SK-N-SH treated with all-trans-retinoic acid at 6 μM for 48 hours (cell line): ENCODE data around the gene NDUFA13.

Experiments used
- ATAC-seq: fragments of 200-7000 bp; cut with Tn5 transposase; 3 replicates; pipeline ENCODE4 v1.9.1; 2020; ENCODE audit warnings: mild to moderate bottlenecking, moderate library complexity
- CSDC2 ChIP-seq: fragments of 250-450 bp; sonication (Bioruptor Pico); IDR thresholded peaks from 2 replicates; pipeline ENCODE4 v1.5.0; 2020; ENCODE audit warnings: mild to moderate bottlenecking, moderate library complexity
- ESRRG ChIP-seq: fragments of 250-450 bp; sonication (Bioruptor Pico); IDR thresholded peaks from 2 replicates; pipeline ENCODE4 v1.6.1; 2021; ENCODE audit warnings: mild to moderate bottlenecking
- GLIS3 ChIP-seq: fragments of 250-450 bp; sonication (Bioruptor Pico); IDR thresholded peaks from 2 replicates; pipeline ENCODE4 v1.5.0; 2020; ENCODE audit warnings: mild to moderate bottlenecking, moderate library complexity
- ISL1 ChIP-seq: fragments of 250-450 bp; sonication (Bioruptor Pico); IDR thresholded peaks from 2 replicates; pipeline ENCODE4 v2.1.2; 2022; ENCODE audit warnings: mild to moderate bottlenecking, moderate library complexity
- OSR1 ChIP-seq: fragments of 250-450 bp; sonication (Bioruptor Pico); IDR thresholded peaks from 2 replicates; pipeline ENCODE4 v1.8.0; 2022; ENCODE audit warnings: moderate library complexity, mild to moderate bottlenecking, inconsistent platforms
- PATZ1 ChIP-seq: fragments of 250-450 bp; sonication (Bioruptor Pico); IDR thresholded peaks from 2 replicates; pipeline ENCODE4 v1.8.0; 2020; ENCODE audit warnings: mild to moderate bottlenecking, moderate library complexity, borderline replicate concordance
- PPARA ChIP-seq: fragments of 250-450 bp; sonication (Bioruptor Pico); IDR thresholded peaks from 2 replicates; pipeline ENCODE4 v1.5.0; 2020; ENCODE audit warnings: mild to moderate bottlenecking, borderline replicate concordance
- RARB ChIP-seq: fragments of 250-450 bp; sonication (Bioruptor Pico); IDR thresholded peaks from 2 replicates; pipeline ENCODE4 v1.8.0; 2021; ENCODE audit warnings: mild to moderate bottlenecking, moderate library complexity
- TCF4 ChIP-seq: fragments of 250-450 bp; sonication (Bioruptor Pico); IDR thresholded peaks from 2 replicates; pipeline ENCODE4 v1.8.0; 2021; ENCODE audit warnings: mild to moderate bottlenecking, moderate library complexity, borderline replicate concordance
- TOX ChIP-seq: fragments of 250-450 bp; sonication (Bioruptor Pico); IDR thresholded peaks from 2 replicates; pipeline ENCODE4 v1.8.0; 2021; ENCODE audit warnings: mild to moderate bottlenecking, moderate library complexity, borderline replicate concordance
- ZC3H10 ChIP-seq: fragments of 250-450 bp; sonication (Bioruptor Pico); IDR thresholded peaks from 2 replicates; pipeline ENCODE4 v1.5.1; 2021; ENCODE audit warnings: mild to moderate bottlenecking, moderate library complexity
- ZFP3 ChIP-seq: fragments of 250-450 bp; sonication (Bioruptor Pico); IDR thresholded peaks from 2 replicates; pipeline ENCODE4 v1.5.0; 2020; ENCODE audit warnings: mild to moderate bottlenecking, moderate library complexity
- ZNF565 ChIP-seq: fragments of 450-650 bp; formaldehyde crosslinking; conservative IDR thresholded peaks from 2 replicates; pipeline ENCODE4 v1.5.0; 2020; ENCODE audit warnings: low read depth, mild to moderate bottlenecking, moderate library complexity
- ZNF70 ChIP-seq: fragments of 450-650 bp; formaldehyde crosslinking; IDR thresholded peaks from 2 replicates; pipeline ENCODE4 v1.5.0; 2020; ENCODE audit warnings: mild to moderate bottlenecking, moderate library complexity
- ZNF8 ChIP-seq: fragments of 450-650 bp; formaldehyde crosslinking; IDR thresholded peaks from 2 replicates; pipeline ENCODE4 v1.5.0; 2020; ENCODE audit warnings: mild to moderate bottlenecking, moderate library complexity
- TF ChIP-seq, protein P1 (sequence below): fragments of 250-450 bp; sonication (Bioruptor Pico); IDR thresholded peaks from 2 replicates; pipeline ENCODE4 v1.5.0; 2020; ENCODE audit warnings: mild to moderate bottlenecking, moderate library complexity
- TF ChIP-seq, protein P2 (sequence below): fragments of 250-450 bp; sonication (Bioruptor Pico); IDR thresholded peaks from 2 replicates; pipeline ENCODE4 v1.5.1; 2020; ENCODE audit warnings: low read depth, mild to moderate bottlenecking, moderate library complexity
- TF ChIP-seq, protein P3 (sequence below): fragments of 250-450 bp; sonication (Bioruptor Pico); IDR thresholded peaks from 2 replicates; pipeline ENCODE4 v1.5.1; 2021; ENCODE audit warnings: mild to moderate bottlenecking, moderate library complexity

Gene NDUFA13

GRCh38 chr19:19545707-19546106 is 29.7 kb downstream of the NDUFA13 start (continued):
- TF ChIP-seq, protein P1, sequence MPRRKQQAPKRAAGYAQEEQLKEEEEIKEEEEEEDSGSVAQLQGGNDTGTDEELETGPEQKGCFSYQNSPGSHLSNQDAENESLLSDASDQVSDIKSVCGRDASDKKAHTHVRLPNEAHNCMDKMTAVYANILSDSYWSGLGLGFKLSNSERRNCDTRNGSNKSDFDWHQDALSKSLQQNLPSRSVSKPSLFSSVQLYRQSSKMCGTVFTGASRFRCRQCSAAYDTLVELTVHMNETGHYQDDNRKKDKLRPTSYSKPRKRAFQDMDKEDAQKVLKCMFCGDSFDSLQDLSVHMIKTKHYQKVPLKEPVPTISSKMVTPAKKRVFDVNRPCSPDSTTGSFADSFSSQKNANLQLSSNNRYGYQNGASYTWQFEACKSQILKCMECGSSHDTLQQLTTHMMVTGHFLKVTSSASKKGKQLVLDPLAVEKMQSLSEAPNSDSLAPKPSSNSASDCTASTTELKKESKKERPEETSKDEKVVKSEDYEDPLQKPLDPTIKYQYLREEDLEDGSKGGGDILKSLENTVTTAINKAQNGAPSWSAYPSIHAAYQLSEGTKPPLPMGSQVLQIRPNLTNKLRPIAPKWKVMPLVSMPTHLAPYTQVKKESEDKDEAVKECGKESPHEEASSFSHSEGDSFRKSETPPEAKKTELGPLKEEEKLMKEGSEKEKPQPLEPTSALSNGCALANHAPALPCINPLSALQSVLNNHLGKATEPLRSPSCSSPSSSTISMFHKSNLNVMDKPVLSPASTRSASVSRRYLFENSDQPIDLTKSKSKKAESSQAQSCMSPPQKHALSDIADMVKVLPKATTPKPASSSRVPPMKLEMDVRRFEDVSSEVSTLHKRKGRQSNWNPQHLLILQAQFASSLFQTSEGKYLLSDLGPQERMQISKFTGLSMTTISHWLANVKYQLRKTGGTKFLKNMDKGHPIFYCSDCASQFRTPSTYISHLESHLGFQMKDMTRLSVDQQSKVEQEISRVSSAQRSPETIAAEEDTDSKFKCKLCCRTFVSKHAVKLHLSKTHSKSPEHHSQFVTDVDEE, result no peak
- TF ChIP-seq, all 23 proteins: peak for 0

- TF ChIP-seq ZFP3 (no peak), TCF4 (no peak), ZNF70 (no peak), RARB (no peak), ISL1 (CRISPR knock-in tag) (no peak), PPARA (CRISPR knock-in tag) (no peak)
- TF ChIP-seq, protein P1, result no peak
- peak; percentile 15; the same call in 1 of the 3 replicates for ATAC-seq
These were observed 30.7 kb downstream of the NDUFA13 start for GRCh38 chr19:19546751-19547162.

GRCh38 chr19:19547674-19548336 is 31.8 kb downstream of the NDUFA13 start:
- no peak for ATAC-seq
- TF ChIP-seq PATZ1 (CRISPR knock-in tag) (no peak), GLIS3 (CRISPR knock-in tag) (no peak), ESRRG (CRISPR knock-in tag) (no peak), ZFP3 (no peak), ZNF70 (no peak), RARB (no peak), TOX (CRISPR knock-in tag) (no peak), OSR1 (CRISPR knock-in tag) (no peak), ZNF8 (no peak), ZC3H10 (CRISPR knock-in tag) (no peak), ZNF565 (CRISPR knock-in tag) (no peak), CSDC2 (CRISPR knock-in tag) (no peak)
- TF ChIP-seq, protein P2, sequence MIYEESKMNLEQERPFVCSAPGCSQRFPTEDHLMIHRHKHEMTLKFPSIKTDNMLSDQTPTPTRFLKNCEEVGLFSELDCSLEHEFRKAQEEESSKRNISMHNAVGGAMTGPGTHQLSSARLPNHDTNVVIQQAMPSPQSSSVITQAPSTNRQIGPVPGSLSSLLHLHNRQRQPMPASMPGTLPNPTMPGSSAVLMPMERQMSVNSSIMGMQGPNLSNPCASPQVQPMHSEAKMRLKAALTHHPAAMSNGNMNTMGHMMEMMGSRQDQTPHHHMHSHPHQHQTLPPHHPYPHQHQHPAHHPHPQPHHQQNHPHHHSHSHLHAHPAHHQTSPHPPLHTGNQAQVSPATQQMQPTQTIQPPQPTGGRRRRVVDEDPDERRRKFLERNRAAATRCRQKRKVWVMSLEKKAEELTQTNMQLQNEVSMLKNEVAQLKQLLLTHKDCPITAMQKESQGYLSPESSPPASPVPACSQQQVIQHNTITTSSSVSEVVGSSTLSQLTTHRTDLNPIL (CRISPR knock-in tag), result no peak
- TF ChIP-seq, protein P3, sequence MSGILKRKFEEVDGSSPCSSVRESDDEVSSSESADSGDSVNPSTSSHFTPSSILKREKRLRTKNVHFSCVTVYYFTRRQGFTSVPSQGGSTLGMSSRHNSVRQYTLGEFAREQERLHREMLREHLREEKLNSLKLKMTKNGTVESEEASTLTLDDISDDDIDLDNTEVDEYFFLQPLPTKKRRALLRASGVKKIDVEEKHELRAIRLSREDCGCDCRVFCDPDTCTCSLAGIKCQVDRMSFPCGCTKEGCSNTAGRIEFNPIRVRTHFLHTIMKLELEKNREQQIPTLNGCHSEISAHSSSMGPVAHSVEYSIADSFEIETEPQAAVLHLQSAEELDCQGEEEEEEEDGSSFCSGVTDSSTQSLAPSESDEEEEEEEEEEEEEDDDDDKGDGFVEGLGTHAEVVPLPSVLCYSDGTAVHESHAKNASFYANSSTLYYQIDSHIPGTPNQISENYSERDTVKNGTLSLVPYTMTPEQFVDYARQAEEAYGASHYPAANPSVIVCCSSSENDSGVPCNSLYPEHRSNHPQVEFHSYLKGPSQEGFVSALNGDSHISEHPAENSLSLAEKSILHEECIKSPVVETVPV (CRISPR knock-in tag), result no peak
- TF ChIP-seq, protein P1, result no peak
